HepG2 (cell line): ENCODE results near the gene TUBB. TPM values are rescaled to one million over a fixed set of nuclear protein-coding genes. Genes with fewer than 3 reads are reported as not detected.

Experiments
- DMAP1 ChIP-seq: IDR thresholded peaks from 2 replicates; pipeline ENCODE4 v1.6.1; 2016
- FOXA3 ChIP-seq: IDR thresholded peaks from 2 replicates; pipeline ENCODE4 v1.6.1; 2016; ENCODE audit warnings: missing genetic modification reagents, missing compliant biosample characterization
- MIER3 ChIP-seq: IDR thresholded peaks from 2 replicates; pipeline ENCODE4 v1.6.1; 2016; ENCODE audit warnings: missing compliant biosample characterization, borderline replicate concordance
- NFKB2 ChIP-seq: sonication (generic); formaldehyde crosslinking; IDR thresholded peaks from 2 replicates; pipeline ENCODE4 v1.4.0; 2020; ENCODE audit warnings: missing genetic modification reagents, borderline replicate concordance
- SOX13 ChIP-seq, 3 experiments: fragments of 450-650 bp in 1 of 3; sonication (generic) in 1 of 3; formaldehyde crosslinking in 1 of 3; IDR thresholded peaks in 2 of 3; conservative IDR thresholded peaks in 1 of 3; 2 replicates each; pipeline versions ENCODE4 v1.5.0 to v1.6.1; 2016 to 2020; ENCODE audit warnings: antibody characterized with exemption in 1 of 3, mild to moderate bottlenecking in 1 of 3, missing compliant biosample characterization in 1 of 3, missing genetic modification reagents in 1 of 3, moderate library complexity in 1 of 3
- THYN1 ChIP-seq: sonication (generic); formaldehyde crosslinking; IDR thresholded peaks from 2 replicates; pipeline ENCODE4 v1.8.1; 2023; ENCODE audit warnings: low read depth, mild to moderate bottlenecking, moderate library complexity, missing genetic modification reagents, borderline replicate concordance
- YEATS2 ChIP-seq: sonication (generic); formaldehyde crosslinking; IDR thresholded peaks from 2 replicates; pipeline ENCODE4 v1.4.0; 2020; ENCODE audit warnings: missing genetic modification reagents, borderline replicate concordance
- ZFY ChIP-seq: sonication (generic); formaldehyde crosslinking; IDR thresholded peaks from 2 replicates; pipeline ENCODE4 v1.4.0; 2020; ENCODE audit warnings: missing genetic modification reagents
- ZMYM2 ChIP-seq: sonication (generic); formaldehyde crosslinking; IDR thresholded peaks from 2 replicates; pipeline ENCODE4 v1.8.0; 2022; ENCODE audit warnings: mild to moderate bottlenecking, missing genetic modification reagents
- ZNF20 ChIP-seq: sonication (generic); formaldehyde crosslinking; IDR thresholded peaks from 2 replicates; pipeline ENCODE4 v1.4.0; 2020; ENCODE audit warnings: mild to moderate bottlenecking, moderate library complexity, missing genetic modification reagents
- ZNF75D ChIP-seq: sonication (generic); formaldehyde crosslinking; IDR thresholded peaks from 2 replicates; pipeline ENCODE4 v1.8.1; 2023; ENCODE audit warnings: missing genetic modification reagents, mild to moderate bottlenecking, borderline replicate concordance
- polyA plus RNA-seq, 8 experiments: library from polyadenylated mRNA; depleted of rRNA in 3 of 8; stranded (reverse) in 7 of 8; unstranded in 1 of 8; fragments of >200 nt; fragmentation: Illumina TruSeq in 4 of 8; extraction: Trizol in 4 of 8; gene quantifications; 2 replicates each; pipeline versions ENCODE4 v1.2.1 to v1.2.3, GENCODE V29; 2011 to 2016; ENCODE audit warnings: low read depth in 4 of 8, missing spikeins in 1 of 8, mixed read lengths in 1 of 8; ENCODE audit not compliant: insufficient read depth in 1 of 8
- total RNA-seq, 5 experiments: library from RNA; depleted of rRNA; stranded (reverse); fragments of >200 nt; fragmentation: Illumina TruSeq; extraction: Trizol; gene quantifications; 2 replicates each; pipeline ENCODE4 v1.2.3, GENCODE V29; 2016; ENCODE audit warnings: low read depth in 1 of 5
- TF ChIP-seq, protein P1 (sequence below): sonication (generic); formaldehyde crosslinking; IDR thresholded peaks from 2 replicates; pipeline ENCODE4 v1.9.0; 2021; ENCODE audit warnings: missing genetic modification reagents, mild to moderate bottlenecking, borderline replicate concordance
- TF ChIP-seq, protein P2 (sequence below): IDR thresholded peaks from 2 replicates; pipeline ENCODE4 v1.6.1; 2016; ENCODE audit warnings: missing biosample characterization, missing genetic modification reagents, low read depth
- TF ChIP-seq, protein P3 (sequence below): sonication (generic); formaldehyde crosslinking; IDR thresholded peaks from 2 replicates; pipeline ENCODE4 v1.4.0; 2020; ENCODE audit warnings: missing genetic modification reagents
- TF ChIP-seq, protein P4 (sequence below): sonication (generic); formaldehyde crosslinking; IDR thresholded peaks from 2 replicates; pipeline ENCODE4 v1.4.0; 2020; ENCODE audit warnings: missing genetic modification reagents, mild to moderate bottlenecking, borderline replicate concordance
- TF ChIP-seq, protein P5 (sequence below): sonication (generic); formaldehyde crosslinking; IDR thresholded peaks from 2 replicates; pipeline ENCODE4 v1.8.0; 2022; ENCODE audit warnings: mild to moderate bottlenecking, missing genetic modification reagents; ENCODE audit not compliant: insufficient replicate concordance

Gene TUBB
- total and polyA plus RNA-seq, 2 of the 13 experiments (the other 11 are each of a cell fraction or from before 2014, with no cell fraction given) = 911 to 1,163 TPM

DNA sequence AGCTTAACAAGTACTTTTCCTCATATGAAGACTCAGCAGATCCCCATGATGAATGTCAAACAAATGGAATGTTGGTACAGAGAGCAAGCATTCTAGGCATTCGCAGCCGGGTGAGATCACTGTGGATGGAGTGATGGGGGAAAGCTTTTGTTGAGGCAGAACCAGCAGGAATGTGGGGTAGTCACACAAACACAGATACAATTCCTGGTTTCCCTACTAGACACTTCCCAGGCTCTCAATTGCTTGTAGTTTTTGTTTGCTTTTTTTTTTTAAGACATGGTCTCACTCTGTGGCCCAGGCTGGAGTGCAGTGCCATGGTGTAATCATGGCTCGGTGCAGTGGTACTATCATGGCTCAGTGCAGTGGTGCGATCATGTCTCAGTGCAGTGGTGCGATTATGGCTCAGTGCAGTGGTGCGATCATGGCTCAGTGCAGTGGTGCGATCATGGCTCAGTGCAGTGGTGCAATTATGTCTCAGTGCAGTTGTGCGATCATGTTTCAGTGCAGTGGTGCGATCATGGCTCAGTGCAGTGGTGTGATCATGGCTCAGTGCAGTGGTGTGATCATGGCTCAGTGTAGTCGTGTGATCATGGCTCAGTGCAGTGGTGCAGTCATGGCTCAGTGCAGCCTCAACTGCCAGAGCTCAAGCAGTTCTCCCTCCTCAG lies 39.6 kb downstream of the TUBB start (continued):
- TF ChIP-seq, protein P1, sequence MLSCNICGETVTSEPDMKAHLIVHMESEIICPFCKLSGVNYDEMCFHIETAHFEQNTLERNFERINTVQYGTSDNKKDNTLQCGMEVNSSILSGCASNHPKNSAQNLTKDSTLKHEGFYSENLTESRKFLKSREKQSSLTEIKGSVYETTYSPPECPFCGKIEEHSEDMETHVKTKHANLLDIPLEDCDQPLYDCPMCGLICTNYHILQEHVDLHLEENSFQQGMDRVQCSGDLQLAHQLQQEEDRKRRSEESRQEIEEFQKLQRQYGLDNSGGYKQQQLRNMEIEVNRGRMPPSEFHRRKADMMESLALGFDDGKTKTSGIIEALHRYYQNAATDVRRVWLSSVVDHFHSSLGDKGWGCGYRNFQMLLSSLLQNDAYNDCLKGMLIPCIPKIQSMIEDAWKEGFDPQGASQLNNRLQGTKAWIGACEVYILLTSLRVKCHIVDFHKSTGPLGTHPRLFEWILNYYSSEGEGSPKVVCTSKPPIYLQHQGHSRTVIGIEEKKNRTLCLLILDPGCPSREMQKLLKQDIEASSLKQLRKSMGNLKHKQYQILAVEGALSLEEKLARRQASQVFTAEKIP (CRISPR knock-in tag) = no peak
- TF ChIP-seq ZNF75D (CRISPR knock-in tag) = no peak
- TF ChIP-seq NFKB2 (CRISPR knock-in tag) = no peak
- TF ChIP-seq THYN1 (CRISPR knock-in tag) = no peak
- TF ChIP-seq DMAP1 (CRISPR knock-in tag) = no peak
- TF ChIP-seq, protein P2, sequence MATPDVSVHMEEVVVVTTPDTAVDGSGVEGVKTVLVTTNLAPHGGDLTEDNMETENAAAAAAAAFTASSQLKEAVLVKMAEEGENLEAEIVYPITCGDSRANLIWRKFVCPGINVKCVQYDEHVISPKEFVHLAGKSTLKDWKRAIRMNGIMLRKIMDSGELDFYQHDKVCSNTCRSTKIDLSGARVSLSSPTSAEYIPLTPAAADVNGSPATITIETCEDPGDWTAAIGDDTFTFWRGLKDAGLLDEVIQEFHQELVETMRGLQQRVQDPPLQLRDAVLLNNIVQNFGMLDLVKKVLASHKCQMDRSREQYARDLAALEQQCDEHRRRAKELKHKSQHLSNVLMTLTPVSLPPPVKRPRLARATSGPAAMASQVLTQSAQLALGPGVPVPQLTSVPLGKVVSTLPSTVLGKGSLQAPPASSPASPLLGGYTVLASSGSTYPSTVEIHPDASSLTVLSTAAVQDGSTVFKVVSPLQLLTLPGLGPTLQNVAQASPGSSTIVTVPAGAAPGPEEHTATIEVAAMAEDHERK (CRISPR knock-in tag) = no peak
- TF ChIP-seq, protein P3, sequence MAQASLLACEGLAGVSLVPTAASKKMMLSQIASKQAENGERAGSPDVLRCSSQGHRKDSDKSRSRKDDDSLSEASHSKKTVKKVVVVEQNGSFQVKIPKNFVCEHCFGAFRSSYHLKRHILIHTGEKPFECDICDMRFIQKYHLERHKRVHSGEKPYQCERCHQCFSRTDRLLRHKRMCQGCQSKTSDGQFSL (CRISPR knock-in tag) = no peak
- TF ChIP-seq, protein P4, sequence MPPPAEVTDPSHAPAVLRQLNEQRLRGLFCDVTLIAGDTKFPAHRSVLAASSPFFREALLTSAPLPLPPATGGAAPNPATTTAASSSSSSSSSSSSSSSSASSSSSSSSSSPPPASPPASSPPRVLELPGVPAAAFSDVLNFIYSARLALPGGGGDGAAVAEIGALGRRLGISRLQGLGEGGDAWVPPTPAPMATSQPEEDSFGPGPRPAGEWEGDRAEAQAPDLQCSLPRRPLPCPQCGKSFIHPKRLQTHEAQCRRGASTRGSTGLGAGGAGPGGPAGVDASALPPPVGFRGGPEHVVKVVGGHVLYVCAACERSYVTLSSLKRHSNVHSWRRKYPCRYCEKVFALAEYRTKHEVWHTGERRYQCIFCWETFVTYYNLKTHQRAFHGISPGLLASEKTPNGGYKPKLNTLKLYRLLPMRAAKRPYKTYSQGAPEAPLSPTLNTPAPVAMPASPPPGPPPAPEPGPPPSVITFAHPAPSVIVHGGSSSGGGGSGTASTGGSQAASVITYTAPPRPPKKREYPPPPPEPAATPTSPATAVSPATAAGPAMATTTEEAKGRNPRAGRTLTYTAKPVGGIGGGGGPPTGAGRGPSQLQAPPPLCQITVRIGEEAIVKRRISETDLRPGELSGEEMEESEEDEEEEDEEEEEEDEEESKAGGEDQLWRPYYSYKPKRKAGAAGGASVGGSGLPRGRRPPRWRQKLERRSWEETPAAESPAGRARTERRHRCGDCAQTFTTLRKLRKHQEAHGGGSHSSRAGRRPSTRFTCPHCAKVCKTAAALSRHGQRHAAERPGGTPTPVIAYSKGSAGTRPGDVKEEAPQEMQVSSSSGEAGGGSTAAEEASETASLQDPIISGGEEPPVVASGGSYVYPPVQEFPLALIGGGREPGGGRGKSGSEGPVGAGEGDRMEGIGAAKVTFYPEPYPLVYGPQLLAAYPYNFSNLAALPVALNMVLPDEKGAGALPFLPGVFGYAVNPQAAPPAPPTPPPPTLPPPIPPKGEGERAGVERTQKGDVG = 0 out of 2 replicates have a peak, but pooled peaks have one; percentile 46
- TF ChIP-seq SOX13 (IDR thresholded peaks at IDR 0.05) = no peak
- TF ChIP-seq SOX13 (CRISPR knock-in tag; conservative IDR thresholded peaks at IDR 0.05 in 1 of 2, IDR thresholded peaks at IDR 0.05 in 1 of 2) = peak in 1 of 2 experiments; percentile 81; a peak in 2 of 4 replicates
- TF ChIP-seq YEATS2 (CRISPR knock-in tag) = peak; percentile 37; the same call in 1 of the 2 replicates
- peak; percentile 75; the same call in 1 of the 2 replicates for TF ChIP-seq MIER3 (CRISPR knock-in tag)
- peak; percentile 42; the same call in 1 of the 2 replicates for TF ChIP-seq FOXA3
- 0 out of 2 replicates have a peak, but pooled peaks have one; percentile 71 for TF ChIP-seq ZMYM2
- no peak for TF ChIP-seq ZFY (CRISPR knock-in tag)
- TF ChIP-seq, protein P5, sequence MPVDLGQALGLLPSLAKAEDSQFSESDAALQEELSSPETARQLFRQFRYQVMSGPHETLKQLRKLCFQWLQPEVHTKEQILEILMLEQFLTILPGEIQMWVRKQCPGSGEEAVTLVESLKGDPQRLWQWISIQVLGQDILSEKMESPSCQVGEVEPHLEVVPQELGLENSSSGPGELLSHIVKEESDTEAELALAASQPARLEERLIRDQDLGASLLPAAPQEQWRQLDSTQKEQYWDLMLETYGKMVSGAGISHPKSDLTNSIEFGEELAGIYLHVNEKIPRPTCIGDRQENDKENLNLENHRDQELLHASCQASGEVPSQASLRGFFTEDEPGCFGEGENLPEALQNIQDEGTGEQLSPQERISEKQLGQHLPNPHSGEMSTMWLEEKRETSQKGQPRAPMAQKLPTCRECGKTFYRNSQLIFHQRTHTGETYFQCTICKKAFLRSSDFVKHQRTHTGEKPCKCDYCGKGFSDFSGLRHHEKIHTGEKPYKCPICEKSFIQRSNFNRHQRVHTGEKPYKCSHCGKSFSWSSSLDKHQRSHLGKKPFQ (CRISPR knock-in tag) = peak; percentile 99
- TF ChIP-seq ZNF20 (CRISPR knock-in tag) = no peak
